HEK293 (cell line): ENCODE results near the gene TMEM50B.

ENCODE experiments used
- CTCF ChIA-PET: fragments of 350-600 bp; formaldehyde crosslinking; extraction: SDS; loops from one replicate; lab custom pipeline; 2021; ENCODE audit warnings: antibody characterized with exemption; lab: Yijun Ruan, JAX
- POLR2A ChIA-PET: fragments of 300-600 bp; formaldehyde crosslinking; extraction: SDS; loops from one replicate; lab custom pipeline; 2020; ENCODE audit warnings: antibody characterized with exemption, inconsistent platforms; lab: Yijun Ruan, JAX
- H3K27ac ChIP-seq: fragments of 200-500 bp; sonication (Bioruptor generic); 2 replicates; pipeline ENCODE4 v1.5.1; 2014; ENCODE audit warnings: low read depth, low read length, control low read depth, inconsistent platforms; ENCODE audit errors: extremely low read depth
- H3K36me3 ChIP-seq, 2 experiments: fragments of 200-500 bp in 1 of 2; sonication (Bioruptor generic) in 1 of 2; 1 replicate in 1 of 2; 2 replicates in 1 of 2; pipeline ENCODE4 v1.5.1; 2014 to 2017; ENCODE audit warnings: inconsistent platforms in 2 of 2, low read length in 2 of 2; ENCODE audit not compliant: control insufficient read depth in 2 of 2, insufficient read depth in 1 of 2
- H3K4me1 ChIP-seq: fragments of 200-500 bp; sonication (Bioruptor generic); 2 replicates; pipeline ENCODE4 v1.5.1; 2014; ENCODE audit warnings: mild to moderate bottlenecking, low read length, inconsistent platforms; ENCODE audit not compliant: control insufficient read depth, insufficient read depth
- H3K4me3 ChIP-seq: 2 replicates; pipeline ENCODE4 v1.5.1; 2011; ENCODE audit warnings: low read depth, mild to moderate bottlenecking, control low read depth, low read length, moderate library complexity
- H3K9me3 ChIP-seq: fragments of 200-500 bp; sonication (Bioruptor generic); 2 replicates; pipeline ENCODE4 v1.5.1; 2014; ENCODE audit warnings: low read depth, low read length, inconsistent platforms; ENCODE audit not compliant: control insufficient read depth, insufficient read depth
- EGR2 ChIP-seq: fragments of 450-650 bp; formaldehyde crosslinking; IDR thresholded peaks from 2 replicates; pipeline ENCODE4 v1.5.1; 2016; ENCODE audit warnings: low read depth, missing biosample characterization, missing genetic modification characterization
- PRDM1 ChIP-seq: fragments of 450-650 bp; formaldehyde crosslinking; IDR thresholded peaks from 2 replicates; pipeline ENCODE4; 2016; ENCODE audit warnings: missing biosample characterization, missing genetic modification characterization
- REPIN1 ChIP-seq: fragments of 450-650 bp; formaldehyde crosslinking; IDR thresholded peaks from 2 replicates; pipeline ENCODE4 v1.5.1; 2017; ENCODE audit warnings: missing biosample characterization, missing genetic modification characterization, low read depth
- SCRT2 ChIP-seq: fragments of 450-650 bp; formaldehyde crosslinking; IDR thresholded peaks from 2 replicates; pipeline ENCODE4 v1.5.1; 2016; ENCODE audit warnings: missing biosample characterization, missing genetic modification characterization
- SETDB1 ChIP-seq: IDR thresholded peaks from one replicate; pipeline ENCODE4 v1.6.1; 2017; ENCODE audit warnings: mild to moderate bottlenecking, low read length, moderate library complexity, mixed read lengths; ENCODE audit not compliant: insufficient read length
- SP3 ChIP-seq: fragments of 450-650 bp; formaldehyde crosslinking; IDR thresholded peaks from 2 replicates; pipeline ENCODE4 v1.5.1; 2016; ENCODE audit warnings: missing biosample characterization, missing genetic modification characterization
- TSHZ1 ChIP-seq: fragments of 450-650 bp; formaldehyde crosslinking; IDR thresholded peaks from 2 replicates; pipeline ENCODE4 v1.5.1; 2016; ENCODE audit warnings: missing biosample characterization, missing genetic modification characterization, borderline replicate concordance
- ZBTB21 ChIP-seq: fragments of 450-650 bp; formaldehyde crosslinking; IDR thresholded peaks from 2 replicates; pipeline ENCODE4 v1.5.1; 2017; ENCODE audit warnings: missing biosample characterization, missing genetic modification characterization
- ZFHX2 ChIP-seq: fragments of 450-650 bp; formaldehyde crosslinking; conservative IDR thresholded peaks from 2 replicates; pipeline ENCODE4 v1.5.1; 2016; ENCODE audit warnings: missing biosample characterization, missing genetic modification characterization
- ZIC2 ChIP-seq: fragments of 450-650 bp; formaldehyde crosslinking; IDR thresholded peaks from 2 replicates; pipeline ENCODE4 v1.5.1; 2016; ENCODE audit warnings: missing biosample characterization, missing genetic modification characterization
- ZNF112 ChIP-seq: fragments of 450-650 bp; formaldehyde crosslinking; IDR thresholded peaks from 2 replicates; pipeline ENCODE4 v1.5.0; 2017; ENCODE audit warnings: missing biosample characterization, missing genetic modification characterization
- ZNF16 ChIP-seq: fragments of 450-650 bp; formaldehyde crosslinking; IDR thresholded peaks from 2 replicates; pipeline ENCODE4 v1.5.1; 2016; ENCODE audit warnings: low read depth, missing biosample characterization, missing genetic modification characterization
- ZNF169 ChIP-seq: fragments of 450-650 bp; formaldehyde crosslinking; IDR thresholded peaks from 2 replicates; pipeline ENCODE4 v1.5.1; 2016; ENCODE audit warnings: missing biosample characterization, missing genetic modification characterization
- ZNF202 ChIP-seq: fragments of 450-650 bp; formaldehyde crosslinking; IDR thresholded peaks from 2 replicates; pipeline ENCODE4 v1.5.1; 2016; ENCODE audit warnings: missing biosample characterization, missing genetic modification characterization, borderline replicate concordance
- ZNF214 ChIP-seq: fragments of 450-650 bp; formaldehyde crosslinking; IDR thresholded peaks from 2 replicates; pipeline ENCODE4 v1.5.1; 2017; ENCODE audit warnings: missing biosample characterization, mild to moderate bottlenecking, missing genetic modification characterization, borderline replicate concordance
- ZNF501 ChIP-seq: fragments of 450-650 bp; formaldehyde crosslinking; IDR thresholded peaks from 2 replicates; pipeline ENCODE4 v1.5.1; 2016; ENCODE audit warnings: missing biosample characterization, missing genetic modification characterization
- ZNF555 ChIP-seq: fragments of 450-650 bp; formaldehyde crosslinking; conservative IDR thresholded peaks from 2 replicates; pipeline ENCODE4 v1.5.1; 2017; ENCODE audit warnings: missing biosample characterization, mild to moderate bottlenecking, missing genetic modification characterization, inconsistent platforms
- ZNF600 ChIP-seq: fragments of 450-650 bp; formaldehyde crosslinking; IDR thresholded peaks from 2 replicates; pipeline ENCODE4 v1.5.1; 2016; ENCODE audit warnings: missing biosample characterization, missing genetic modification characterization
- ZNF610 ChIP-seq: fragments of 450-650 bp; formaldehyde crosslinking; IDR thresholded peaks from 2 replicates; pipeline ENCODE4 v1.5.1; 2016; ENCODE audit warnings: missing biosample characterization, missing genetic modification characterization, borderline replicate concordance
- ZNF629 ChIP-seq: fragments of 450-650 bp; formaldehyde crosslinking; IDR thresholded peaks from 2 replicates; pipeline ENCODE4 v1.5.1; 2017; ENCODE audit warnings: missing biosample characterization, missing genetic modification characterization
- ZNF707 ChIP-seq: fragments of 450-650 bp; formaldehyde crosslinking; IDR thresholded peaks from 2 replicates; pipeline ENCODE4 v1.5.1; 2016; ENCODE audit warnings: missing biosample characterization, missing genetic modification characterization
- ZNF768 ChIP-seq: fragments of 450-650 bp; formaldehyde crosslinking; IDR thresholded peaks from 2 replicates; pipeline ENCODE4 v1.5.1; 2018; ENCODE audit warnings: missing biosample characterization, mild to moderate bottlenecking, missing genetic modification characterization
- ZNF791 ChIP-seq: fragments of 450-650 bp; formaldehyde crosslinking; IDR thresholded peaks from 2 replicates; pipeline ENCODE4 v1.5.1; 2016; ENCODE audit warnings: missing biosample characterization, missing genetic modification characterization
- ZNF792 ChIP-seq: fragments of 450-650 bp; formaldehyde crosslinking; IDR thresholded peaks from 2 replicates; pipeline ENCODE4 v1.5.1; 2016; ENCODE audit warnings: missing biosample characterization, missing genetic modification characterization
- ZSCAN23 ChIP-seq: fragments of 450-650 bp; formaldehyde crosslinking; IDR thresholded peaks from 2 replicates; pipeline ENCODE4 v1.5.1; 2016; ENCODE audit warnings: missing biosample characterization, missing genetic modification characterization
- ZSCAN30 ChIP-seq: fragments of 450-650 bp; IDR thresholded peaks from 2 replicates; pipeline ENCODE4 v1.5.1; 2018; ENCODE audit warnings: missing biosample characterization, mild to moderate bottlenecking, missing genetic modification characterization, moderate library complexity
- TF ChIP-seq, protein P1 (sequence below): fragments of 450-650 bp; formaldehyde crosslinking; IDR thresholded peaks from 2 replicates; pipeline ENCODE4 v1.5.1; 2016; ENCODE audit warnings: missing biosample characterization, missing genetic modification characterization, borderline replicate concordance

Gene TMEM50B

GRCh38 chr21:33419538-33420123 is 60.1 kb downstream of the TMEM50B start:
- peaks cover 37 to 60% of the 10 kb centered on the region in 2 experiments for H3K36me3 ChIP-seq
- H3K4me1 ChIP-seq = no peaks in the 10 kb centered on the region
- H3K27ac ChIP-seq = no peak overlapping the region
- CTCF ChIA-PET = no interaction called here
- H3K4me3 ChIP-seq = no peak overlapping the region
- TF ChIP-seq ZNF16 (tag by site-specific recombination) = no peak
- TF ChIP-seq ZNF629 = peak; percentile 18; the same call in 1 of the 2 replicates
- no peaks in the 10 kb centered on the region for H3K9me3 ChIP-seq
- POLR2A ChIA-PET = no interaction called here

GRCh38 chr21:33418691-33419090 is 61.1 kb downstream of the TMEM50B start:
- ChIA-PET CTCF (no interaction called here), POLR2A (no interaction called here)
- H3K9me3 ChIP-seq = no peaks in the 10 kb centered on the region
- no peak overlapping the region for H3K4me3 ChIP-seq
- H3K4me1 ChIP-seq = no peaks in the 10 kb centered on the region
- no peak for TF ChIP-seq ZSCAN30 (tag by site-specific recombination)
- TF ChIP-seq SETDB1 = no peak
- no peak for TF ChIP-seq REPIN1 (tag by site-specific recombination)
- TF ChIP-seq, all 188 proteins: peak for 0
- H3K36me3 ChIP-seq = peaks cover 36 to 57% of the 10 kb centered on the region in 2 experiments
- no peak overlapping the region for H3K27ac ChIP-seq

- Histone ChIP-seq H3K27ac (no peak overlapping the region), H3K4me1 (no peaks in the 10 kb centered on the region), H3K36me3 (peaks cover 20 to 50% of the 10 kb centered on the region in 2 experiments), H3K9me3 (no peaks in the 10 kb centered on the region), H3K4me3 (no peak overlapping the region)
- TF ChIP-seq PRDM1 (no peak), ZNF555 (no peak), ZNF112 (no peak), ZBTB21 (no peak), ZFHX2 (peak; percentile 79), TSHZ1 (tag by site-specific recombination) (no peak), ZNF792 (tag by site-specific recombination) (no peak), ZNF768 (no peak), ZNF791 (tag by site-specific recombination) (no peak), ZNF501 (tag by site-specific recombination) (no peak), ZNF202 (tag by site-specific recombination) (no peak), ZSCAN23 (tag by site-specific recombination) (no peak), ZNF169 (tag by site-specific recombination) (no peak), ZNF214 (tag by site-specific recombination) (no peak), ZNF610 (tag by site-specific recombination) (no peak), ZNF600 (tag by site-specific recombination) (no peak), ZIC2 (tag by site-specific recombination) (peak; percentile 76), SCRT2 (tag by site-specific recombination) (no peak), SP3 (tag by site-specific recombination) (no peak), ZNF707 (tag by site-specific recombination) (no peak), EGR2 (tag by site-specific recombination) (peak; percentile 88)
- TF ChIP-seq, protein P1, sequence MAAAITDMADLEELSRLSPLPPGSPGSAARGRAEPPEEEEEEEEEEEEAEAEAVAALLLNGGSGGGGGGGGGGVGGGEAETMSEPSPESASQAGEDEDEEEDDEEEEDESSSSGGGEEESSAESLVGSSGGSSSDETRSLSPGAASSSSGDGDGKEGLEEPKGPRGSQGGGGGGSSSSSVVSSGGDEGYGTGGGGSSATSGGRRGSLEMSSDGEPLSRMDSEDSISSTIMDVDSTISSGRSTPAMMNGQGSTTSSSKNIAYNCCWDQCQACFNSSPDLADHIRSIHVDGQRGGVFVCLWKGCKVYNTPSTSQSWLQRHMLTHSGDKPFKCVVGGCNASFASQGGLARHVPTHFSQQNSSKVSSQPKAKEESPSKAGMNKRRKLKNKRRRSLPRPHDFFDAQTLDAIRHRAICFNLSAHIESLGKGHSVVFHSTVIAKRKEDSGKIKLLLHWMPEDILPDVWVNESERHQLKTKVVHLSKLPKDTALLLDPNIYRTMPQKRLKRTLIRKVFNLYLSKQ (tag by site-specific recombination) = no peak
- ChIA-PET POLR2A (no interaction called here), CTCF (interaction anchor here (1.3 kb wide), 1 partner anchor 218 kb away, joined by 4 read pairs; no protein-coding TSS in a partner anchor)
These were observed 64.8 kb downstream of the TMEM50B start for GRCh38 chr21:33414926-33415325.
